Caco-2 (cell line): Measurements from ENCODE around the gene MYLK3. TPM values are rescaled to one million over a fixed set of nuclear protein-coding genes. Genes with fewer than 3 reads are reported as not detected.
A peak's percentile ranks its signal among the peaks of the same experiment; 100 is the strongest.

Experiments
- BruUV-seq: library from RNA; stranded (reverse); fragments of 400-500 nt; replicated peaks from 2 replicates; lab custom pipeline; 2021; lab: Mats Ljungman, UMichigan
- CTCF ChIA-PET: fragments of 300-600 bp; sonication (Branson Sonifier 250); formaldehyde crosslinking; loops from one replicate; lab custom pipeline; 2022; ENCODE audit warnings: antibody characterized with exemption; lab: Charles Lee
- POLR2A ChIA-PET: fragments of 300-600 bp; sonication (Branson Sonifier 250); formaldehyde crosslinking; loops from one replicate; lab custom pipeline; 2022; ENCODE audit warnings: antibody characterized with exemption; lab: Charles Lee
- DNase-seq, 2 experiments: peaks; one replicate each; pipeline versions ENCODE4 v3.0.0 to v3.0.0-alpha.2; 2020 to 2022
- H3K27me3 ChIP-seq: replicated peaks from 2 replicates; pipeline ENCODE4 v1.6.0; 2011; ENCODE audit warnings: low read length; ENCODE audit not compliant: control insufficient read depth, insufficient read depth
- H3K36me3 ChIP-seq: 2 replicates; pipeline ENCODE4 v1.5.1; 2011; ENCODE audit warnings: low read length; ENCODE audit not compliant: control insufficient read depth, insufficient read depth
- H3K4me1 ChIP-seq: fragments of 250-450 bp; sonication (Bioruptor Pico); 2 replicates; pipeline ENCODE4 v1.5.1; 2020; ENCODE audit warnings: mild to moderate bottlenecking
- H3K4me3 ChIP-seq: 2 replicates; pipeline ENCODE4 v1.5.1; 2011; ENCODE audit warnings: low read depth, mild to moderate bottlenecking, control low read depth, low read length
- H3K9me3 ChIP-seq: fragments of 250-450 bp; sonication (Bioruptor Pico); 2 replicates; pipeline ENCODE4 v1.5.1; 2020; ENCODE audit warnings: mild to moderate bottlenecking, moderate library complexity
- H3K27ac Mint-ChIP-seq: one replicate; pipeline ENCODE4 v1.8.0; 2022; ENCODE audit warnings: mixed read lengths; ENCODE audit not compliant: unreplicated experiment
- H3K27me3 Mint-ChIP-seq: one replicate; pipeline ENCODE4 v1.8.0; 2022; ENCODE audit warnings: mixed read lengths; ENCODE audit not compliant: insufficient read depth, unreplicated experiment
- H3K36me3 Mint-ChIP-seq: one replicate; pipeline ENCODE4 v1.8.0; 2022; ENCODE audit warnings: mild to moderate bottlenecking, mixed read lengths; ENCODE audit not compliant: insufficient read depth, unreplicated experiment
- H3K4me1 Mint-ChIP-seq: one replicate; pipeline ENCODE4 v1.8.0; 2022; ENCODE audit warnings: low read depth, mixed read lengths; ENCODE audit not compliant: unreplicated experiment
- H3K4me3 Mint-ChIP-seq: one replicate; pipeline ENCODE4 v1.8.0; 2022; ENCODE audit warnings: mild to moderate bottlenecking, moderate library complexity, mixed read lengths; ENCODE audit not compliant: unreplicated experiment
- H3K9me3 Mint-ChIP-seq: one replicate; pipeline ENCODE4 v1.8.0; 2022; ENCODE audit warnings: mixed read lengths; ENCODE audit not compliant: unreplicated experiment
- CTCF ChIP-seq, 2 experiments: fragments of 200-600 bp in 1 of 2; IDR thresholded peaks; 1 replicate in 1 of 2; 2 replicates in 1 of 2; pipeline versions ENCODE4 v1.5.1 to v1.8.0; 2011 to 2022; ENCODE audit warnings: antibody characterized with exemption in 1 of 2, control low read depth in 1 of 2, inconsistent platforms in 1 of 2, low read depth in 1 of 2, low read length in 1 of 2, mild to moderate bottlenecking in 1 of 2, moderate library complexity in 1 of 2; ENCODE audit not compliant: insufficient read depth in 1 of 2, severe bottlenecking in 1 of 2, unreplicated experiment in 1 of 2
- intact Hi-C: fragments of 100-400 bp; cut with micrococcal nuclease; formaldehyde crosslinking; loops from one replicate; pipeline ENCODE4 v1.10.0; 2022; ENCODE audit not compliant: unreplicated experiment
- total RNA-seq: library from RNA; stranded (reverse); gene quantifications from 2 replicates; pipeline ENCODE4 v1.2.3, GENCODE V29; 2022

MYLK3 gene
- total RNA-seq, 1 experiment from 2014 or later = 1.2 TPM

GRCh38 chr16:46690281-46691178, 57.6 kb downstream of the MYLK3 start:
- peaks cover 38% of the 10 kb centered on the region for H3K36me3 Mint-ChIP-seq
- Histone ChIP-seq H3K4me1 (peaks cover 31% of the 10 kb centered on the region), H3K36me3 (no peaks in the 10 kb centered on the region), H3K27me3 (no peaks in the 10 kb centered on the region), H3K4me3 (peak overlapping the region; percentile 71), H3K9me3 (no peaks in the 10 kb centered on the region)
- H3K4me3 Mint-ChIP-seq = no peak overlapping the region
- H3K27me3 Mint-ChIP-seq = no peaks in the 10 kb centered on the region
- intact Hi-C loops = loop anchor here (1.0 kb wide), 1 partner anchor 17 kb away; no protein-coding TSS in a partner anchor
- no peak for TF ChIP-seq CTCF (IDR thresholded peaks at IDR 0.05; ENCODE audit: insufficient read depth in 1 of 2, low read depth in 1 of 2, low read length in 1 of 2, severe bottlenecking in 1 of 2, unreplicated experiment in 1 of 2)
- no peak for DNase-seq
- TSS peak; percentile 32 for BruUV-seq
- ChIA-PET CTCF (interaction anchor here (0.7 to 2.0 kb wide), 5 partner anchors 17 to 569 kb away, joined by 3 to 11 read pairs (median 7); no protein-coding TSS in a partner anchor), POLR2A (interaction anchor here (0.8 to 1.7 kb wide), 2 partner anchors 58 to 99 kb away, joined by 3 to 8 read pairs; no protein-coding TSS in a partner anchor)
- H3K27ac Mint-ChIP-seq = no peak overlapping the region
- peaks cover 23% of the 10 kb centered on the region for H3K4me1 Mint-ChIP-seq
- no peaks in the 10 kb centered on the region for H3K9me3 Mint-ChIP-seq

GRCh38 chr16:46689365-46690280, 58.5 kb downstream of the MYLK3 start, which contains the start of gene ORC6:
ORC6 (plus strand) TSS chr16:46689659; CDS start chr16:46689706, 47 bp downstream.
- POLR2A ChIA-PET = interaction anchor here (0.6 to 1.7 kb wide), 5 partner anchors 57 to 187 kb away, joined by 3 to 8 read pairs (median 4); no protein-coding TSS in a partner anchor
- no peaks in the 10 kb centered on the region for H3K27me3 Mint-ChIP-seq
- peak within 1 kb of the TSS; percentile 71 for H3K4me3 ChIP-seq
- CTCF ChIA-PET = interaction anchor here (0.6 to 1.6 kb wide), 5 partner anchors 16 to 187 kb away, joined by 3 to 10 read pairs (median 5); no protein-coding TSS in a partner anchor
- BruUV-seq = no TSS peak
- peaks cover 29% of the 10 kb centered on the region for H3K36me3 Mint-ChIP-seq
- H3K4me3 Mint-ChIP-seq = no peak within 1 kb of the TSS
- H3K27me3 ChIP-seq = no peaks in the 10 kb centered on the region
- H3K4me1 ChIP-seq = peaks cover 40% of the 10 kb centered on the region
- peak; percentile 33 to 55 for TF ChIP-seq CTCF (IDR thresholded peaks at IDR 0.05; ENCODE audit: insufficient read depth in 1 of 2, low read depth in 1 of 2, low read length in 1 of 2, severe bottlenecking in 1 of 2, unreplicated experiment in 1 of 2)
- no peaks in the 10 kb centered on the region for H3K36me3 ChIP-seq
- DNase-seq = peak; percentile 97
- no peaks in the 10 kb centered on the region for H3K9me3 ChIP-seq
- H3K9me3 Mint-ChIP-seq = no peaks in the 10 kb centered on the region
- intact Hi-C loops = loop anchor here (1.0 to 5.0 kb wide), 4 partner anchors 16 to 113 kb away; partner anchors contain the start of gene MYLK3
- H3K4me1 Mint-ChIP-seq = peaks cover 26% of the 10 kb centered on the region
- H3K27ac Mint-ChIP-seq = no peak within 1 kb of the TSS
